Measurements from ENCODE around the gene MBD5. TPM values are rescaled to one million over a fixed set of nuclear protein-coding genes. Genes with fewer than 3 reads are reported as not detected.

Gene MBD5
- total and polyA plus RNA-seq, 7 donors = 2.3 to 81.1 (median 67.0) TPM

GRCh38 chr2:148475626-148476025 is 454.7 kb downstream of the MBD5 start:
- intact Hi-C loops (cut with DNase I) = no loop called here
- Histone ChIP-seq H3K9me3 (no peaks in the 10 kb centered on the region), H3K27me3 (no peaks in the 10 kb centered on the region), H3K27ac (no peak overlapping the region), H3K4me1 (no peaks in the 10 kb centered on the region), H3K4me3 (no peak overlapping the region), H3K36me3 (no peaks in the 10 kb centered on the region)
- no peak for TF ChIP-seq EP300 (IDR thresholded peaks at IDR 0.05)
- no peak for TF ChIP-seq POLR2A (IDR thresholded peaks at IDR 0.05)
- no peak for TF ChIP-seq POLR2AphosphoS5 (IDR thresholded peaks at IDR 0.05)
- TF ChIP-seq CTCF (IDR thresholded peaks at IDR 0.05) = no peak
- WGBS, 2 donors = 89 to 90% methylated on average over 1 of the region's 1 CpG
- no peak for DNase-seq

GRCh38 chr2:148479398-148479797 is 458.5 kb downstream of the MBD5 start:
- H3K27me3 ChIP-seq = no peaks in the 10 kb centered on the region
- DNase-seq = no peak
- 69 to 84% methylated on average over 3 of the region's 3 CpGs for WGBS, 2 donors
- TF ChIP-seq POLR2A (IDR thresholded peaks at IDR 0.05) (no peak), EP300 (IDR thresholded peaks at IDR 0.05) (no peak), POLR2AphosphoS5 (IDR thresholded peaks at IDR 0.05) (no peak), CTCF (IDR thresholded peaks at IDR 0.05) (no peak)
- H3K4me3 ChIP-seq = no peak overlapping the region
- no peaks in the 10 kb centered on the region for H3K4me1 ChIP-seq
- H3K36me3 ChIP-seq = no peaks in the 10 kb centered on the region
- intact Hi-C loops (cut with DNase I) = no loop called here
- no peaks in the 10 kb centered on the region for H3K9me3 ChIP-seq
- H3K27ac ChIP-seq = no peak overlapping the region

- WGBS, 2 donors = 73 to 85% methylated on average over 4 of the region's 4 CpGs
- Histone ChIP-seq H3K27ac (no peak overlapping the region), H3K9me3 (no peaks in the 10 kb centered on the region), H3K4me3 (no peak overlapping the region), H3K4me1 (no peaks in the 10 kb centered on the region), H3K27me3 (no peaks in the 10 kb centered on the region), H3K36me3 (no peaks in the 10 kb centered on the region)
- no peak for DNase-seq
- intact Hi-C loops (cut with DNase I) = no loop called here
- TF ChIP-seq CTCF (IDR thresholded peaks at IDR 0.05) (no peak), POLR2AphosphoS5 (IDR thresholded peaks at IDR 0.05) (no peak), EP300 (IDR thresholded peaks at IDR 0.05) (no peak), POLR2A (IDR thresholded peaks at IDR 0.05) (no peak)
Observed at GRCh38 chr2:148483665-148484064, 462.8 kb downstream of the MBD5 start.

- H3K4me1 ChIP-seq = no peaks in the 10 kb centered on the region
- no peak for DNase-seq
- no peak overlapping the region for H3K4me3 ChIP-seq
- TF ChIP-seq POLR2AphosphoS5 (IDR thresholded peaks at IDR 0.05) (no peak), POLR2A (IDR thresholded peaks at IDR 0.05) (no peak), EP300 (IDR thresholded peaks at IDR 0.05) (no peak), CTCF (IDR thresholded peaks at IDR 0.05) (no peak)
- intact Hi-C loops (cut with DNase I) = no loop called here
- H3K36me3 ChIP-seq = peaks cover 0 to 1% (median 0%) of the 10 kb centered on the region in 4 donors
- no peak overlapping the region for H3K27ac ChIP-seq
- WGBS, 2 donors = 61 to 66% methylated on average over 1 of the region's 1 CpG
- no peaks in the 10 kb centered on the region for H3K9me3 ChIP-seq
- no peaks in the 10 kb centered on the region for H3K27me3 ChIP-seq
Observed at GRCh38 chr2:148484066-148484465, 463.2 kb downstream of the MBD5 start.

- no peaks in the 10 kb centered on the region for H3K9me3 ChIP-seq
- TF ChIP-seq POLR2AphosphoS5 (IDR thresholded peaks at IDR 0.05) = no peak
- no peak for TF ChIP-seq POLR2A (IDR thresholded peaks at IDR 0.05)
- TF ChIP-seq CTCF (IDR thresholded peaks at IDR 0.05) = no peak
- no peak for TF ChIP-seq EP300 (IDR thresholded peaks at IDR 0.05)
- intact Hi-C loops (cut with DNase I) = no loop called here
- H3K36me3 ChIP-seq = peaks cover 0 to 21% (median 13%) of the 10 kb centered on the region in 4 donors
- H3K27ac ChIP-seq = no peak overlapping the region
- no peaks in the 10 kb centered on the region for H3K4me1 ChIP-seq
- H3K27me3 ChIP-seq = no peaks in the 10 kb centered on the region
- H3K4me3 ChIP-seq = no peak overlapping the region
- DNase-seq = no peak
Observed at GRCh38 chr2:148486655-148487054, 465.8 kb downstream of the MBD5 start.
